Activated CD8-positive, alpha-beta T cell treated with anti-CD3 and anti-CD28 coated beads, Interleukin-2, amount 10 ng/mL, durations not matched to agents 7 days and 5 days (primary cell): ENCODE measurements around the gene PPFIBP1. TPM values are rescaled to one million over a fixed set of nuclear protein-coding genes. Genes with fewer than 3 reads are reported as not detected.

Source experiments
- ATAC-seq: fragments of 150-1000 bp; cut with Tn5 transposase; one replicate; pipeline ENCODE4 v1.10.0; 2021; ENCODE audit warnings: moderate library complexity
- CTCF ChIA-PET: fragments of 350-600 bp; sonication (Branson Sonifier 250); formaldehyde crosslinking; loops from one replicate; lab custom pipeline; 2021; ENCODE audit warnings: antibody characterized with exemption; lab: Charles Lee
- POLR2A ChIA-PET: fragments of 350-600 bp; sonication (Branson Sonifier 250); formaldehyde crosslinking; loops from one replicate; lab custom pipeline; 2021; ENCODE audit warnings: antibody characterized with exemption; lab: Charles Lee
- DNase-seq: peaks from one replicate; pipeline ENCODE4 v3.0.0-alpha.2; 2020
- H3K27ac Mint-ChIP-seq: one replicate; pipeline ENCODE4 v1.8.0; 2021; ENCODE audit warnings: mild to moderate bottlenecking, mixed read lengths
- H3K27me3 Mint-ChIP-seq: one replicate; pipeline ENCODE4 v1.8.0; 2021; ENCODE audit warnings: low read depth, mixed read lengths
- H3K36me3 Mint-ChIP-seq: one replicate; pipeline ENCODE4 v1.8.0; 2021; ENCODE audit warnings: low read depth, mixed read lengths
- H3K4me1 Mint-ChIP-seq: one replicate; pipeline ENCODE4 v1.8.0; 2021; ENCODE audit warnings: low read depth, mixed read lengths
- H3K4me3 Mint-ChIP-seq: one replicate; pipeline ENCODE4 v1.8.0; 2021; ENCODE audit warnings: mild to moderate bottlenecking, mixed read lengths
- H3K9me3 Mint-ChIP-seq: one replicate; pipeline ENCODE4 v1.8.0; 2022; ENCODE audit warnings: mixed read lengths; ENCODE audit not compliant: insufficient read depth
- total RNA-seq, 2 experiments: library from RNA; stranded (reverse); gene quantifications; one replicate each; pipeline ENCODE4 v1.2.3, GENCODE V29; 2021

PPFIBP1 gene
- total RNA-seq, 2 experiments from 2014 or later: 17.5 TPM

GRCh38 chr12:27604431-27604830 is 80.4 kb downstream of the PPFIBP1 start:
- peaks cover 2% of the 10 kb centered on the region for H3K27me3 Mint-ChIP-seq
- ChIA-PET CTCF (interaction anchor here (0.9 kb wide), 1 partner anchor 49 kb away, joined by 3 read pairs; no protein-coding TSS in a partner anchor), POLR2A (no interaction called here)
- H3K4me1 Mint-ChIP-seq: no peaks in the 10 kb centered on the region
- H3K27ac Mint-ChIP-seq: no peak overlapping the region
- DNase-seq (no peak), ATAC-seq (no peak)
- no peak overlapping the region for H3K4me3 Mint-ChIP-seq
- peaks cover 9% of the 10 kb centered on the region for H3K9me3 Mint-ChIP-seq
- peaks cover 4% of the 10 kb centered on the region for H3K36me3 Mint-ChIP-seq

- H3K4me1 Mint-ChIP-seq: no peaks in the 10 kb centered on the region
- H3K9me3 Mint-ChIP-seq: peaks cover 9% of the 10 kb centered on the region
- no peak overlapping the region for H3K27ac Mint-ChIP-seq
- peaks cover 2% of the 10 kb centered on the region for H3K27me3 Mint-ChIP-seq
- ATAC-seq (no peak), DNase-seq (no peak)
- H3K36me3 Mint-ChIP-seq: peaks cover 4% of the 10 kb centered on the region
- ChIA-PET CTCF (no interaction called here), POLR2A (no interaction called here)
- H3K4me3 Mint-ChIP-seq: no peak overlapping the region
Observed at GRCh38 chr12:27606986-27607385, 83.0 kb downstream of the PPFIBP1 start.

DNA sequence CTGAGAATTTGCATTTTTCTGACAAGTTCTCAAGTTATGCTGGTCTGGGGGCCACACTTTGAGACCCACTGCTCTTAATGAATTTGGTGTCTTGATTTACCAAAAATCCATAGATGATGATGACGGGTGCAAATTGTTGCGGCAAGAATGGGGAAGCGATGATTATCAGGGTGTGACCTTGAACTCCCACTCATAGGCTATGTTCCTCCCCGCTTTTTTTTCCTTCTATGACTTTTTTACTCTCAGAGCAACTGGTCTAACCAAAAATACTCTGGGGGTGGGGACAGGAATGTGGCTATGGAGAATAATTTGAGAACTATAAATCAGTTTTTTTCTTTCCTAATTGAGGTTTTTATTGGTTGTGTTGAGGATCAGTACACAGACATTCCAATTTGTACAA is 83.6 kb downstream of the PPFIBP1 start:
- H3K36me3 Mint-ChIP-seq: peaks cover 4% of the 10 kb centered on the region
- no peak overlapping the region for H3K27ac Mint-ChIP-seq
- DNase-seq: no peak
- no peak for ATAC-seq
- POLR2A ChIA-PET: no interaction called here
- H3K4me1 Mint-ChIP-seq: no peaks in the 10 kb centered on the region
- H3K27me3 Mint-ChIP-seq: peaks cover 2% of the 10 kb centered on the region
- H3K4me3 Mint-ChIP-seq: no peak overlapping the region
- peaks cover 9% of the 10 kb centered on the region for H3K9me3 Mint-ChIP-seq
- CTCF ChIA-PET: no interaction called here

GRCh38 chr12:27608890-27609289 is 84.9 kb downstream of the PPFIBP1 start:
- ChIA-PET CTCF (no interaction called here), POLR2A (no interaction called here)
- Mint-ChIP-seq H3K9me3 (peaks cover 7% of the 10 kb centered on the region), H3K27ac (no peak overlapping the region), H3K27me3 (peaks cover 2% of the 10 kb centered on the region), H3K4me3 (no peak overlapping the region), H3K36me3 (peaks cover 2% of the 10 kb centered on the region), H3K4me1 (no peaks in the 10 kb centered on the region)
- ATAC-seq: no peak
- no peak for DNase-seq

DNA sequence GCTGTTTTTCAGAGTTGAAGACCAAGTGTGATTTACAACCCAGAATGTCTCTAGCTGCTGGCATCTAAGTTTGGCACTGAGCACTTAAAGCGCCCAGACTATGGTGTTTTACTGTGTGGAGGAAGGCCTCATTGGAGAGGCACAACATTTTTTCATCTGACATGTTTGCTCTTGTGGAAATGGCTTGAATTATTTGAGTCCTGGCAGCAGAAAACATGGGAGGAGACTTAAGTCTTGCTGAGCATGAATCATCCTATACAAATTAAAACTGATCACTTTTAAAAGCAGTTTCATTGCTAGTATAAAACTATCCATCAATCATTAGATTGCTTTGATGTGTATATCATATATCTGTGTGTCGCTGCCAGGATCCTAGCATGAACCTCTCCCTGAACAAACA is 86.4 kb downstream of the PPFIBP1 start:
- Mint-ChIP-seq H3K27ac (no peak overlapping the region), H3K4me3 (no peak overlapping the region), H3K27me3 (peaks cover 2% of the 10 kb centered on the region), H3K9me3 (no peaks in the 10 kb centered on the region), H3K36me3 (no peaks in the 10 kb centered on the region), H3K4me1 (no peaks in the 10 kb centered on the region)
- ChIA-PET POLR2A (no interaction called here), CTCF (no interaction called here)
- no peak for DNase-seq
- no peak for ATAC-seq

DNA sequence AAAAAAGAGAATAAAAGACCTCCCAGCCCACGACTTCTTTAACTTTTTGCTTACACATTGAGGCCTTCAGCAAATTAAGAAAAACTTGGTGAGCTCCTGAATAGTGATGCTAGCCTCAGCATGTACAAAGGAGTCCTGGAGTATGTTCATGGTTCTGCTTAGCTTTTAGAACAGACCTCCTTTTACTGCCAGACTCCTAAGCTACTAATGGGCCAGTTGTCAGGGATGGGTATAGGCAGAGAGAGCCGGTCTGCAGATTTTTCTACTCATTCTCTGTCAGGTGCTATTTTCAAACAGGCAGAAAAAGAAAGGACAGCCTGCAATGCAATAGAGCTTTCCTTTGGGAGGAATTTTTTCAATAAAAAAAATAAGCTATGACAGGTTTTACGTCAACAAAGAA is 90.4 kb downstream of the PPFIBP1 start:
- POLR2A ChIA-PET: no interaction called here
- peaks cover 7% of the 10 kb centered on the region for H3K4me1 Mint-ChIP-seq
- peaks cover 4% of the 10 kb centered on the region for H3K27me3 Mint-ChIP-seq
- no peaks in the 10 kb centered on the region for H3K36me3 Mint-ChIP-seq
- no peak overlapping the region for H3K4me3 Mint-ChIP-seq
- ATAC-seq (no peak), DNase-seq (no peak)
- CTCF ChIA-PET: interaction anchor here (0.7 kb wide), 1 partner anchor 12 kb away, joined by 3 read pairs; no protein-coding TSS in a partner anchor
- H3K9me3 Mint-ChIP-seq: no peaks in the 10 kb centered on the region
- H3K27ac Mint-ChIP-seq: no peak overlapping the region

GRCh38 chr12:27614866-27615265 is 90.9 kb downstream of the PPFIBP1 start:
- Mint-ChIP-seq H3K9me3 (no peaks in the 10 kb centered on the region), H3K36me3 (no peaks in the 10 kb centered on the region), H3K4me3 (no peak overlapping the region), H3K4me1 (peaks cover 9% of the 10 kb centered on the region), H3K27ac (no peak overlapping the region), H3K27me3 (peaks cover 4% of the 10 kb centered on the region)
- ChIA-PET POLR2A (no interaction called here), CTCF (interaction anchor here (0.7 kb wide), 1 partner anchor 13 kb away, joined by 3 read pairs; no protein-coding TSS in a partner anchor)
- ATAC-seq: no peak
- DNase-seq: no peak

GRCh38 chr12:27615331-27615891 is 91.4 kb downstream of the PPFIBP1 start:
- Mint-ChIP-seq H3K4me3 (no peak overlapping the region), H3K4me1 (peaks cover 9% of the 10 kb centered on the region), H3K36me3 (no peaks in the 10 kb centered on the region), H3K9me3 (no peaks in the 10 kb centered on the region), H3K27ac (no peak overlapping the region), H3K27me3 (peaks cover 4% of the 10 kb centered on the region)
- POLR2A ChIA-PET: no interaction called here
- no peak for ATAC-seq
- DNase-seq: no peak
- CTCF ChIA-PET: interaction anchor here (0.7 kb wide), 1 partner anchor 14 kb away, joined by 3 read pairs; no protein-coding TSS in a partner anchor

- Mint-ChIP-seq H3K36me3 (no peaks in the 10 kb centered on the region), H3K9me3 (no peaks in the 10 kb centered on the region), H3K4me3 (no peak overlapping the region), H3K4me1 (peaks cover 9% of the 10 kb centered on the region), H3K27me3 (peaks cover 4% of the 10 kb centered on the region), H3K27ac (no peak overlapping the region)
- ChIA-PET POLR2A (no interaction called here), CTCF (no interaction called here)
- ATAC-seq: no peak
- DNase-seq: no peak
Observed at GRCh38 chr12:27616356-27617142, 92.5 kb downstream of the PPFIBP1 start.

GRCh38 chr12:27618836-27619235 is 94.8 kb downstream of the PPFIBP1 start:
- Mint-ChIP-seq H3K27ac (no peak overlapping the region), H3K9me3 (no peaks in the 10 kb centered on the region), H3K4me3 (no peak overlapping the region), H3K36me3 (no peaks in the 10 kb centered on the region), H3K27me3 (peaks cover 4% of the 10 kb centered on the region), H3K4me1 (peaks cover 9% of the 10 kb centered on the region)
- ChIA-PET CTCF (no interaction called here), POLR2A (no interaction called here)
- DNase-seq (no peak), ATAC-seq (no peak)

DNA sequence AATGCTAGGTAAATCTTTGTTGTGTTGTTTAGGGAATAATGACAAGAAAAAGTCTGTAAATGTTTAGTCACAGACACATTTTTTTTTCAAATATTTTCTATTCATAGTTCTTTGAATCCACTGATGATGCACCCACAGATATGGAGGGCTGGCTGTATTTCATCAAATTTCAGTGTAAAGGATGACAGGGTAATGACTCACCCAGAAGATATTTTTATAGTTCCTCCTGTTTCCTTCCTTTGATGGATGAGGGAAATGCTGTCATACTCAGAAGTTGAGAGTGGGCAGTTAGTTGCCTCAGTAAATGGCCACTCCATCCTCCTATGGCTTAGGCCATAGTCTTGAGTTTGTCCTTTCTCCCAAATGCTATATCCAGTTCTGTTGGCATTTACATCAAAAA is 95.3 kb downstream of the PPFIBP1 start:
- H3K27ac Mint-ChIP-seq: no peak overlapping the region
- no peak for DNase-seq
- no peak for ATAC-seq
- H3K27me3 Mint-ChIP-seq: peaks cover 4% of the 10 kb centered on the region
- H3K36me3 Mint-ChIP-seq: no peaks in the 10 kb centered on the region
- peaks cover 9% of the 10 kb centered on the region for H3K4me1 Mint-ChIP-seq
- ChIA-PET CTCF (no interaction called here), POLR2A (no interaction called here)
- no peak overlapping the region for H3K4me3 Mint-ChIP-seq
- H3K9me3 Mint-ChIP-seq: no peaks in the 10 kb centered on the region

- H3K4me3 Mint-ChIP-seq: no peak overlapping the region
- H3K9me3 Mint-ChIP-seq: no peaks in the 10 kb centered on the region
- peaks cover 9% of the 10 kb centered on the region for H3K4me1 Mint-ChIP-seq
- ChIA-PET CTCF (no interaction called here), POLR2A (no interaction called here)
- no peak overlapping the region for H3K27ac Mint-ChIP-seq
- DNase-seq (no peak), ATAC-seq (no peak)
- H3K27me3 Mint-ChIP-seq: peaks cover 4% of the 10 kb centered on the region
- H3K36me3 Mint-ChIP-seq: no peaks in the 10 kb centered on the region
Observed at GRCh38 chr12:27620121-27620520, 96.1 kb downstream of the PPFIBP1 start.
